B cell (primary cell): ENCODE data around the gene IGSF22. TPM values are rescaled to one million over a fixed set of nuclear protein-coding genes. Genes with fewer than 3 reads are reported as not detected.

Source experiments
- ATAC-seq: fragments of 200-7000 bp; cut with Tn5 transposase; one replicate; pipeline ENCODE4 v1.10.0; 2021; ENCODE audit warnings: low read depth, mild to moderate bottlenecking, moderate number of reproducible peaks, moderate library complexity
- CTCF ChIA-PET: fragments of 350-600 bp; sonication (Branson Sonifier 250); formaldehyde crosslinking; loops from one replicate; lab custom pipeline; 2021; ENCODE audit warnings: antibody characterized with exemption, inconsistent platforms; lab: Charles Lee
- POLR2A ChIA-PET: fragments of 350-600 bp; sonication (Branson Sonifier 250); formaldehyde crosslinking; loops from one replicate; lab custom pipeline; 2021; ENCODE audit warnings: antibody characterized with exemption; lab: Charles Lee
- DNase-seq: peaks from one replicate; pipeline ENCODE4 v3.0.0; 2013
- H2AFZ ChIP-seq: 2 replicates; pipeline ENCODE4 v1.6.1; 2012; ENCODE audit warnings: mild to moderate bottlenecking, low read depth, low read length; ENCODE audit not compliant: insufficient read depth, poor library complexity, severe bottlenecking
- H3K27ac ChIP-seq, 2 donors: 1 replicate in 1 of 2; 2 replicates in 1 of 2; pipeline ENCODE4 v1.5.1; 2012 to 2013; ENCODE audit warnings: low read length in 2 of 2, mild to moderate bottlenecking in 2 of 2, moderate library complexity in 1 of 2
- H3K27me3 ChIP-seq, 4 experiments: fragments of 200-600 bp in 1 of 4; sonication (generic) in 1 of 4; replicated peaks in 1 of 4; 1 replicate in 2 of 4; 2 replicates in 2 of 4; pipeline versions ENCODE4 v1.6.1 to v1.7.0; 2013 to 2016; ENCODE audit warnings: low read length in 3 of 4, mild to moderate bottlenecking in 2 of 4, mixed read lengths in 1 of 4, moderate library complexity in 1 of 4; ENCODE audit not compliant: insufficient read depth in 4 of 4, control insufficient read depth in 3 of 4; ENCODE audit errors: control extremely low read depth in 1 of 4
- H3K36me3 ChIP-seq, 2 experiments: replicated peaks in 1 of 2; 1 replicate in 1 of 2; 2 replicates in 1 of 2; pipeline versions ENCODE4 v1.6.1 to v1.7.1; 2013; ENCODE audit warnings: low read length in 1 of 2; ENCODE audit not compliant: insufficient read depth in 2 of 2, control insufficient read depth in 1 of 2; ENCODE audit errors: control extremely low read depth in 1 of 2, extremely low read depth in 1 of 2
- H3K4me1 ChIP-seq, 2 donors: fragments of 200-600 bp in 1 of 2; sonication (generic) in 1 of 2; 1 replicate in 1 of 2; 2 replicates in 1 of 2; pipeline versions ENCODE4 v1.5.1 to v1.6.1; 2013 to 2017; ENCODE audit warnings: low read length in 2 of 2; ENCODE audit not compliant: control insufficient read depth in 2 of 2, insufficient read depth in 2 of 2
- H3K4me2 ChIP-seq: replicated peaks from 2 replicates; pipeline ENCODE3; 2012; ENCODE audit warnings: mild to moderate bottlenecking, low read depth, low read length; ENCODE audit not compliant: poor library complexity, severe bottlenecking
- H3K4me3 ChIP-seq, 5 experiments: fragments of 200-600 bp in 1 of 5; sonication (generic) in 1 of 5; 1 replicate in 3 of 5; 2 replicates in 2 of 5; pipeline versions ENCODE4 v1.5.1 to v1.7.0; 2011 to 2016; ENCODE audit warnings: low read length in 4 of 5, mild to moderate bottlenecking in 4 of 5, low read depth in 2 of 5, control low read depth in 1 of 5, moderate library complexity in 1 of 5; ENCODE audit not compliant: insufficient read depth in 1 of 5; ENCODE audit errors: control extremely low read depth in 1 of 5, extremely low read depth in 1 of 5
- H3K79me2 ChIP-seq: fragments of 200-600 bp; sonication (generic); one replicate; pipeline ENCODE4 v1.6.0; 2016; ENCODE audit warnings: low read length; ENCODE audit not compliant: control insufficient read depth, insufficient read depth
- H3K9ac ChIP-seq: fragments of 200-600 bp; sonication (generic); 2 replicates; pipeline ENCODE4 v1.6.1; 2017; ENCODE audit warnings: mild to moderate bottlenecking, low read length, moderate library complexity
- H3K9me3 ChIP-seq, 3 donors: one replicate each; pipeline versions ENCODE4 v1.6.1 to v1.7.1; 2013; ENCODE audit warnings: low read length in 2 of 3; ENCODE audit not compliant: control insufficient read depth in 2 of 3, insufficient read depth in 1 of 3; ENCODE audit errors: control extremely low read depth in 1 of 3
- H4K20me1 ChIP-seq: 2 replicates; pipeline ENCODE4 v1.6.0; 2012; ENCODE audit warnings: mild to moderate bottlenecking, low read length; ENCODE audit not compliant: insufficient read depth, control insufficient read depth, poor library complexity, severe bottlenecking
- H3K27ac Mint-ChIP-seq: one replicate; pipeline ENCODE4 v1.8.0; 2021; ENCODE audit warnings: mixed read lengths
- H3K27me3 Mint-ChIP-seq: one replicate; pipeline ENCODE4 v1.8.0; 2021; ENCODE audit warnings: mixed read lengths
- H3K4me1 Mint-ChIP-seq: one replicate; pipeline ENCODE4 v1.8.0; 2021; ENCODE audit warnings: mixed read lengths
- H3K4me3 Mint-ChIP-seq: one replicate; pipeline ENCODE4 v1.8.0; 2021; ENCODE audit warnings: mixed read lengths
- H3K9me3 Mint-ChIP-seq: one replicate; pipeline ENCODE4 v1.8.0; 2022; ENCODE audit warnings: mixed read lengths; ENCODE audit not compliant: insufficient read depth
- EZH2 ChIP-seq: IDR thresholded peaks from 2 replicates; pipeline ENCODE4 v1.6.1; 2012; ENCODE audit warnings: borderline replicate concordance, low read depth, mild to moderate bottlenecking, moderate library complexity, low read length; ENCODE audit not compliant: insufficient read depth, poor library complexity, severe bottlenecking
- WGBS: methylation state at CpG from one replicate; pipeline ENCODE4 v1.1.5; 2013; ENCODE audit warnings: missing lambda C conversion rate; ENCODE audit not compliant: insufficient coverage; 5-methylcytosine and 5-hydroxymethylcytosine counted together
- intact Hi-C: fragments of 100-400 bp; cut with micrococcal nuclease; formaldehyde crosslinking; loops from one replicate; pipeline ENCODE4 v1.10.0; 2022
- polyA plus RNA-seq: library from polyadenylated mRNA; depleted of rRNA; stranded (reverse); fragments of >200 nt; gene quantifications from 2 replicates; pipeline ENCODE4 v1.2.3, GENCODE V29; 2012
- total RNA-seq, 2 donors: library from RNA; stranded (reverse); fragments of 120-200 nt in 1 of 2; gene quantifications; 1 replicate in 1 of 2; 2 replicates in 1 of 2; pipeline versions ENCODE4 v1.2.3 to v1.2.4, GENCODE V29; 2013 to 2022
- TF ChIP-seq, protein P1 (sequence below): fragments of 200-600 bp; IDR thresholded peaks from one replicate; pipeline ENCODE4 v1.8.0; 2022; ENCODE audit warnings: antibody characterized with exemption, mild to moderate bottlenecking

IGSF22 gene
- total and polyA plus RNA-seq, 2 donors (not counting 1 experiment from before 2014, with no cell fraction given) = 0.91 to 2.6 TPM

DNA sequence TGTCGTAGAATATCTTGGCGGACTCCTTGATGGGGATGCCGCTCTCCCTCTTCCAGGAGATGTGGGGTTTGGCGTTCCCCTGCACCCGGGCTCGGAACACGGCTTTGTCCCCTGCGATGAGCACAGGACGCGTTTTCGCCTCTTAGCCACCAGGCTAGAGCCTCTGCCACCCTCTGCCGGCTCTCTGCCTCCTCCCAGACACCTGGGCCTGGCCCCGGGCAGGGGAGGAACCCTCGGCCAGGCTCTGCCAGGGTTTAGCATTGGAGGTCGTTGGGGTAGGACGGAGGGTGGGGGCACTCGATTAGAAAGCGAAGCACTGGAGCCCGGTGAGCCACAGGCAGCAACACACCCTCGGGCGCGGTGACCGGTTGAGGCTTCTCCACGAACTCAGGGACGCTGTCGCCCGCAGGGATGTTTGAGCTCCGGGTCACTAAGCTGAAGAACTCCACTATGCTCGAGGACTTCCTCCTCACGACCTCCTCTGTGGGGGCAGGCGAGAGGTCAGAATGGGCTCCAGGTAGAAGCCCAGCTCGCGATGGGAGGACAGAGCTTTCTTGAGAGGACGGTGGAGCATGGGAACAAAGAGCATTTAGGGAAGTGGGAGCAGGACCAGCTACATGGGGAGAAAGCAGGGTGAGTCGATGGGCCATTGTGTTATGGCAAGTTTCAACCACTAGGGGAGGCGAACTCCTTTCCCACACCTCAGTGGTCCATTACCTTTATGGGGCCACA lies 4.3 kb downstream of the IGSF22 start:
- H2AFZ ChIP-seq = peak overlapping the region; percentile 99
- DNase-seq (peak; percentile 77), ATAC-seq (peak; percentile 66)
- Mint-ChIP-seq H3K4me1 (peaks cover 9% of the 10 kb centered on the region), H3K27me3 (peaks cover 6% of the 10 kb centered on the region), H3K9me3 (no peaks in the 10 kb centered on the region), H3K4me3 (peak overlapping the region; percentile 92), H3K27ac (peak overlapping the region; percentile 42)
- ChIA-PET POLR2A (interaction anchor here (0.9 kb wide), 1 partner anchor 195 kb away, joined by 4 read pairs; the partner anchor contains the start of gene TSG101), CTCF (interaction anchor here (0.8 to 5.7 kb wide), 21 partner anchors 9 to 708 kb away, joined by 3 to 59 read pairs (median 5); partner anchors contain the start of genes SAAL1, SPTY2D1, TMEM86A and TSG101)
- H3K4me2 ChIP-seq = peak overlapping the region; percentile 99
- under 1% methylated on average over 28 of the region's 36 CpGs for WGBS
- no peaks in the 10 kb centered on the region for H3K9me3 ChIP-seq
- peak overlapping the region in 1 of 2 donors; percentile 11 for H3K27ac ChIP-seq
- intact Hi-C loops = loop anchor here (1.0 to 10.0 kb wide), 6 partner anchors 11 to 327 kb away; partner anchors contain the start of genes LDHA, SPTY2D1, TMEM86A and TSG101
- H3K9ac ChIP-seq = peak overlapping the region; percentile 88
- no peaks in the 10 kb centered on the region for H3K27me3 ChIP-seq
- no peaks in the 10 kb centered on the region for H3K36me3 ChIP-seq
- TF ChIP-seq, protein P1, sequence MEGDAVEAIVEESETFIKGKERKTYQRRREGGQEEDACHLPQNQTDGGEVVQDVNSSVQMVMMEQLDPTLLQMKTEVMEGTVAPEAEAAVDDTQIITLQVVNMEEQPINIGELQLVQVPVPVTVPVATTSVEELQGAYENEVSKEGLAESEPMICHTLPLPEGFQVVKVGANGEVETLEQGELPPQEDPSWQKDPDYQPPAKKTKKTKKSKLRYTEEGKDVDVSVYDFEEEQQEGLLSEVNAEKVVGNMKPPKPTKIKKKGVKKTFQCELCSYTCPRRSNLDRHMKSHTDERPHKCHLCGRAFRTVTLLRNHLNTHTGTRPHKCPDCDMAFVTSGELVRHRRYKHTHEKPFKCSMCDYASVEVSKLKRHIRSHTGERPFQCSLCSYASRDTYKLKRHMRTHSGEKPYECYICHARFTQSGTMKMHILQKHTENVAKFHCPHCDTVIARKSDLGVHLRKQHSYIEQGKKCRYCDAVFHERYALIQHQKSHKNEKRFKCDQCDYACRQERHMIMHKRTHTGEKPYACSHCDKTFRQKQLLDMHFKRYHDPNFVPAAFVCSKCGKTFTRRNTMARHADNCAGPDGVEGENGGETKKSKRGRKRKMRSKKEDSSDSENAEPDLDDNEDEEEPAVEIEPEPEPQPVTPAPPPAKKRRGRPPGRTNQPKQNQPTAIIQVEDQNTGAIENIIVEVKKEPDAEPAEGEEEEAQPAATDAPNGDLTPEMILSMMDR = peak; percentile 88
- TF ChIP-seq EZH2 = no peak
- peak overlapping the region; percentile 24 to 80 (median 69) for H3K4me3 ChIP-seq
- H3K79me2 ChIP-seq = no peaks in the 10 kb centered on the region
- H4K20me1 ChIP-seq = no peaks in the 10 kb centered on the region
- H3K4me1 ChIP-seq = peaks cover 9 to 17% of the 10 kb centered on the region in 2 donors
